Hepatocyte (in vitro differentiated cells): ENCODE results near the gene SESN1. TPM values are rescaled to one million over a fixed set of nuclear protein-coding genes. Genes with fewer than 3 reads are reported as not detected.
"Not testable (repeated sequence)": the region's sequence is repeated elsewhere in the genome, so short reads cannot be mapped to it uniquely, and the experiment has no call there.

Source experiments
- DNase-seq: peaks from one replicate; pipeline ENCODE4 v3.0.0-alpha.2; 2016; ENCODE audit warnings: low spot score
- H2AFZ ChIP-seq: fragments of 200-600 bp; sonication (generic); 2 replicates; pipeline ENCODE4 v1.6.0; 2016; ENCODE audit warnings: antibody characterized with exemption, mild to moderate bottlenecking
- H3K27ac ChIP-seq: fragments of 200-600 bp; sonication (generic); 2 replicates; pipeline ENCODE4 v1.5.1; 2016; ENCODE audit warnings: mild to moderate bottlenecking
- H3K27me3 ChIP-seq: fragments of 200-600 bp; sonication (generic); 2 replicates; pipeline ENCODE4 v1.6.1; 2016
- H3K36me3 ChIP-seq: fragments of 200-600 bp; sonication (generic); replicated peaks from 2 replicates; pipeline ENCODE4 v1.5.1; 2016; ENCODE audit warnings: low read depth; ENCODE audit not compliant: insufficient read depth
- H3K4me1 ChIP-seq: fragments of 200-600 bp; sonication (generic); 2 replicates; pipeline ENCODE4 v1.5.1; 2016; ENCODE audit warnings: mild to moderate bottlenecking, moderate library complexity; ENCODE audit not compliant: insufficient read depth
- H3K4me2 ChIP-seq: fragments of 200-600 bp; sonication (generic); 2 replicates; pipeline ENCODE4 v1.6.0; 2016
- H3K4me3 ChIP-seq: fragments of 200-600 bp; sonication (generic); 2 replicates; pipeline ENCODE4 v1.5.1; 2016; ENCODE audit warnings: mild to moderate bottlenecking
- H3K79me2 ChIP-seq: fragments of 200-600 bp; sonication (generic); 2 replicates; pipeline ENCODE4 v1.6.0; 2017; ENCODE audit warnings: mild to moderate bottlenecking
- H3K9me2 ChIP-seq: fragments of 200-600 bp; sonication (generic); replicated peaks from 2 replicates; pipeline ENCODE4 v1.6.0; 2017; ENCODE audit warnings: mild to moderate bottlenecking; ENCODE audit not compliant: insufficient read depth
- H3K9me3 ChIP-seq: fragments of 200-600 bp; sonication (generic); 2 replicates; pipeline ENCODE4 v1.5.1; 2016; ENCODE audit warnings: low read depth, mild to moderate bottlenecking
- H4K20me1 ChIP-seq: fragments of 200-600 bp; sonication (generic); 2 replicates; pipeline ENCODE4 v1.6.0; 2016; ENCODE audit warnings: mild to moderate bottlenecking; ENCODE audit not compliant: insufficient read depth, poor library complexity, severe bottlenecking
- CTCF ChIP-seq: fragments of 200-600 bp; sonication (generic); IDR thresholded peaks from 2 replicates; pipeline ENCODE4 v1.5.1; 2016; ENCODE audit warnings: antibody characterized with exemption, mild to moderate bottlenecking; ENCODE audit not compliant: poor library complexity
- EZH2 ChIP-seq: fragments of 200-600 bp; sonication (generic); IDR thresholded peaks from 2 replicates; pipeline ENCODE4 v1.6.1; 2016; ENCODE audit warnings: antibody characterized with exemption, mild to moderate bottlenecking, borderline replicate concordance
- EZH2phosphoT487 ChIP-seq: fragments of 200-600 bp; sonication (generic); IDR thresholded peaks from one replicate; pipeline ENCODE4 v1.6.1; 2018; ENCODE audit warnings: antibody characterized with exemption, mild to moderate bottlenecking, low read depth, moderate library complexity; ENCODE audit not compliant: unreplicated experiment, severe bottlenecking
- WGBS: methylation state at CpG from one replicate; pipeline ENCODE4 v1.1.6; 2016; ENCODE audit warnings: low lambda C conversion rate; ENCODE audit errors: missing lambda C conversion rate; 5-methylcytosine and 5-hydroxymethylcytosine counted together
- polyA plus RNA-seq: library from polyadenylated mRNA; unstranded; fragments of >200 nt; fragmentation: Nextera tagmentation; extraction: Ambion mirVana; gene quantifications from 2 replicates; pipeline ENCODE4 v1.2.1, GENCODE V29; 2016
- total RNA-seq: library from RNA; depleted of rRNA; stranded (reverse); fragments of >200 nt; gene quantifications from 2 replicates; pipeline ENCODE4 v1.2.3, GENCODE V29; 2014

The SESN1 gene
- total and polyA plus RNA-seq, 2 experiments from 2014 or later, result 29.1 to 59.1 TPM

GRCh38 chr6:109088995-109089394 lies 5.7 kb downstream of the SESN1 start:
- peaks cover 4% of the 10 kb centered on the region for H3K4me1 ChIP-seq
- peaks cover 20% of the 10 kb centered on the region for H4K20me1 ChIP-seq
- no peaks in the 10 kb centered on the region for H3K9me2 ChIP-seq
- no peak for TF ChIP-seq EZH2
- no peak for TF ChIP-seq EZH2phosphoT487
- TF ChIP-seq CTCF, result no peak
- H3K79me2 ChIP-seq, result peaks cover 86% of the 10 kb centered on the region
- no peak for DNase-seq
- 74% methylated on average over 1 of the region's 1 CpG for WGBS
- no peaks in the 10 kb centered on the region for H3K36me3 ChIP-seq
- no peak overlapping the region for H3K27ac ChIP-seq
- no peak overlapping the region for H2AFZ ChIP-seq
- H3K4me2 ChIP-seq, result no peak overlapping the region
- no peaks in the 10 kb centered on the region for H3K9me3 ChIP-seq
- H3K4me3 ChIP-seq, result no peak overlapping the region
- no peaks in the 10 kb centered on the region for H3K27me3 ChIP-seq

- Histone ChIP-seq H3K4me1 (peaks cover 4% of the 10 kb centered on the region), H3K36me3 (no peaks in the 10 kb centered on the region), H3K27ac (no peak overlapping the region), H3K9me2 (no peaks in the 10 kb centered on the region), H3K27me3 (no peaks in the 10 kb centered on the region), H3K4me3 (no peak overlapping the region), H4K20me1 (peaks cover 10% of the 10 kb centered on the region), H3K79me2 (peaks cover 80% of the 10 kb centered on the region), H2AFZ (no peak overlapping the region), H3K4me2 (peak overlapping the region; percentile 11), H3K9me3 (no peaks in the 10 kb centered on the region)
- DNase-seq, result no peak
- TF ChIP-seq CTCF (no peak), EZH2 (no peak), EZH2phosphoT487 (no peak)
- 74% methylated on average over 4 of the region's 5 CpGs for WGBS
Observed at GRCh38 chr6:109087661-109088264, 6.9 kb downstream of the SESN1 start.

- peaks cover 53% of the 10 kb centered on the region for H3K79me2 ChIP-seq
- H3K27me3 ChIP-seq, H3K9me3 ChIP-seq, H3K4me1 ChIP-seq, H2AFZ ChIP-seq, H4K20me1 ChIP-seq, H3K27ac ChIP-seq, DNase-seq, H3K9me2 ChIP-seq, H3K36me3 ChIP-seq, H3K4me3 ChIP-seq, H3K4me2 ChIP-seq: not testable (repeated sequence)
- 90% methylated on average over 8 of the region's 8 CpGs for WGBS
Observed at GRCh38 chr6:109084146-109084545, 10.5 kb downstream of the SESN1 start.

- no peak overlapping the region for H2AFZ ChIP-seq
- no peaks in the 10 kb centered on the region for H3K27me3 ChIP-seq
- no peaks in the 10 kb centered on the region for H3K36me3 ChIP-seq
- WGBS, result 95% methylated on average over 1 of the region's 1 CpG
- no peaks in the 10 kb centered on the region for H3K9me2 ChIP-seq
- DNase-seq, result no peak
- no peaks in the 10 kb centered on the region for H3K4me1 ChIP-seq
- H3K27ac ChIP-seq, result no peak overlapping the region
- TF ChIP-seq EZH2 (no peak), EZH2phosphoT487 (no peak), CTCF (no peak)
- no peaks in the 10 kb centered on the region for H3K9me3 ChIP-seq
- H3K4me3 ChIP-seq, result no peak overlapping the region
- peaks cover 53% of the 10 kb centered on the region for H3K79me2 ChIP-seq
- no peak overlapping the region for H3K4me2 ChIP-seq
- H4K20me1 ChIP-seq, result no peaks in the 10 kb centered on the region
Observed at GRCh38 chr6:109083657-109084056, 11.0 kb downstream of the SESN1 start.
